Panc1 (cell line): ENCODE measurements around the gene QPCTL.

ENCODE experiments used
- POLR2AphosphoS5 ChIP-seq: IDR thresholded peaks from 2 replicates; pipeline ENCODE4 v1.6.1; 2012; ENCODE audit warnings: mild to moderate bottlenecking, low read depth, low read length, moderate library complexity
- TCF7L2 ChIP-seq: IDR thresholded peaks from 2 replicates; pipeline ENCODE4 v1.6.1; 2011; ENCODE audit warnings: mild to moderate bottlenecking, low read depth, low read length, inconsistent platforms
- TF ChIP-seq, protein P1 (sequence below): fragments of 450-650 bp; IDR thresholded peaks from 2 replicates; pipeline ENCODE4 v1.5.1; 2017; ENCODE audit warnings: mild to moderate bottlenecking
- TF ChIP-seq, protein P2 (sequence below), 2 experiments: IDR thresholded peaks; 2 replicates each; pipeline ENCODE4 v1.6.1; 2011 to 2012; ENCODE audit warnings: low read depth in 2 of 2, control low read depth in 1 of 2, low read length in 1 of 2, mild to moderate bottlenecking in 1 of 2, moderate library complexity in 1 of 2; ENCODE audit not compliant: insufficient read depth in 1 of 2

DNA sequence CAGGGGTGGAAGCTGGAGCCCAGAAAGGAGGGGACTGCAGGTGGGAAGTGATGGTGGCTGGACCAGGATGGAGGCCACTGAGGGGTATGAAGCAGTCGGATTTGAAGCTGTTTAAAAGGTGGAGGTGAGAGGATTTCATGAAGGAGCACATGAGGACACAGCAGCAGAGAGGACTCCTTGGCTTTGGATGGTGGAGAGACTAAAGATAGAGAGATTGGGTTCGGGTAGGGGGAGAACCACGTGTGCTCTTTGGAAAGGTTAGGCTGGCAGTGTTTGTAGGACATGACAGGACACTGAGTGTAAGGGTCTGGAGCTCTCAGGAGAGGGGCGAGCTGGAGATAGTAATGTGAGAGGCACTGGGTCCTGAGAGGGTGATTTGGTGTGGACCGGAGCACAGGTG is 9.6 kb upstream of the QPCTL start:
- TF ChIP-seq, protein P1, sequence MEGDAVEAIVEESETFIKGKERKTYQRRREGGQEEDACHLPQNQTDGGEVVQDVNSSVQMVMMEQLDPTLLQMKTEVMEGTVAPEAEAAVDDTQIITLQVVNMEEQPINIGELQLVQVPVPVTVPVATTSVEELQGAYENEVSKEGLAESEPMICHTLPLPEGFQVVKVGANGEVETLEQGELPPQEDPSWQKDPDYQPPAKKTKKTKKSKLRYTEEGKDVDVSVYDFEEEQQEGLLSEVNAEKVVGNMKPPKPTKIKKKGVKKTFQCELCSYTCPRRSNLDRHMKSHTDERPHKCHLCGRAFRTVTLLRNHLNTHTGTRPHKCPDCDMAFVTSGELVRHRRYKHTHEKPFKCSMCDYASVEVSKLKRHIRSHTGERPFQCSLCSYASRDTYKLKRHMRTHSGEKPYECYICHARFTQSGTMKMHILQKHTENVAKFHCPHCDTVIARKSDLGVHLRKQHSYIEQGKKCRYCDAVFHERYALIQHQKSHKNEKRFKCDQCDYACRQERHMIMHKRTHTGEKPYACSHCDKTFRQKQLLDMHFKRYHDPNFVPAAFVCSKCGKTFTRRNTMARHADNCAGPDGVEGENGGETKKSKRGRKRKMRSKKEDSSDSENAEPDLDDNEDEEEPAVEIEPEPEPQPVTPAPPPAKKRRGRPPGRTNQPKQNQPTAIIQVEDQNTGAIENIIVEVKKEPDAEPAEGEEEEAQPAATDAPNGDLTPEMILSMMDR: no peak
- TF ChIP-seq TCF7L2 (no peak), POLR2AphosphoS5 (no peak)
- TF ChIP-seq, protein P2, sequence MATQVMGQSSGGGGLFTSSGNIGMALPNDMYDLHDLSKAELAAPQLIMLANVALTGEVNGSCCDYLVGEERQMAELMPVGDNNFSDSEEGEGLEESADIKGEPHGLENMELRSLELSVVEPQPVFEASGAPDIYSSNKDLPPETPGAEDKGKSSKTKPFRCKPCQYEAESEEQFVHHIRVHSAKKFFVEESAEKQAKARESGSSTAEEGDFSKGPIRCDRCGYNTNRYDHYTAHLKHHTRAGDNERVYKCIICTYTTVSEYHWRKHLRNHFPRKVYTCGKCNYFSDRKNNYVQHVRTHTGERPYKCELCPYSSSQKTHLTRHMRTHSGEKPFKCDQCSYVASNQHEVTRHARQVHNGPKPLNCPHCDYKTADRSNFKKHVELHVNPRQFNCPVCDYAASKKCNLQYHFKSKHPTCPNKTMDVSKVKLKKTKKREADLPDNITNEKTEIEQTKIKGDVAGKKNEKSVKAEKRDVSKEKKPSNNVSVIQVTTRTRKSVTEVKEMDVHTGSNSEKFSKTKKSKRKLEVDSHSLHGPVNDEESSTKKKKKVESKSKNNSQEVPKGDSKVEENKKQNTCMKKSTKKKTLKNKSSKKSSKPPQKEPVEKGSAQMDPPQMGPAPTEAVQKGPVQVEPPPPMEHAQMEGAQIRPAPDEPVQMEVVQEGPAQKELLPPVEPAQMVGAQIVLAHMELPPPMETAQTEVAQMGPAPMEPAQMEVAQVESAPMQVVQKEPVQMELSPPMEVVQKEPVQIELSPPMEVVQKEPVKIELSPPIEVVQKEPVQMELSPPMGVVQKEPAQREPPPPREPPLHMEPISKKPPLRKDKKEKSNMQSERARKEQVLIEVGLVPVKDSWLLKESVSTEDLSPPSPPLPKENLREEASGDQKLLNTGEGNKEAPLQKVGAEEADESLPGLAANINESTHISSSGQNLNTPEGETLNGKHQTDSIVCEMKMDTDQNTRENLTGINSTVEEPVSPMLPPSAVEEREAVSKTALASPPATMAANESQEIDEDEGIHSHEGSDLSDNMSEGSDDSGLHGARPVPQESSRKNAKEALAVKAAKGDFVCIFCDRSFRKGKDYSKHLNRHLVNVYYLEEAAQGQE (IDR thresholded peaks at IDR 0.05; ENCODE audit: insufficient read depth in 1 of 2, low read depth in 2 of 2, low read length in 1 of 2): no peak
